Caco-2 (cell line): ENCODE data around the gene FILIP1. TPM values are rescaled to one million over a fixed set of nuclear protein-coding genes. Genes with fewer than 3 reads are reported as not detected.

ENCODE experiments used
- BruUV-seq: library from RNA; stranded (reverse); fragments of 400-500 nt; replicated peaks from 2 replicates; lab custom pipeline; 2021; lab: Mats Ljungman, UMichigan
- CTCF ChIA-PET: fragments of 300-600 bp; sonication (Branson Sonifier 250); formaldehyde crosslinking; loops from one replicate; lab custom pipeline; 2022; ENCODE audit warnings: antibody characterized with exemption; lab: Charles Lee
- POLR2A ChIA-PET: fragments of 300-600 bp; sonication (Branson Sonifier 250); formaldehyde crosslinking; loops from one replicate; lab custom pipeline; 2022; ENCODE audit warnings: antibody characterized with exemption; lab: Charles Lee
- DNase-seq, 2 experiments: peaks; one replicate each; pipeline versions ENCODE4 v3.0.0 to v3.0.0-alpha.2; 2020 to 2022
- H3K27me3 ChIP-seq: replicated peaks from 2 replicates; pipeline ENCODE4 v1.6.0; 2011; ENCODE audit warnings: low read length; ENCODE audit not compliant: control insufficient read depth, insufficient read depth
- H3K36me3 ChIP-seq: 2 replicates; pipeline ENCODE4 v1.5.1; 2011; ENCODE audit warnings: low read length; ENCODE audit not compliant: control insufficient read depth, insufficient read depth
- H3K4me1 ChIP-seq: fragments of 250-450 bp; sonication (Bioruptor Pico); 2 replicates; pipeline ENCODE4 v1.5.1; 2020; ENCODE audit warnings: mild to moderate bottlenecking
- H3K4me3 ChIP-seq: 2 replicates; pipeline ENCODE4 v1.5.1; 2011; ENCODE audit warnings: low read depth, mild to moderate bottlenecking, control low read depth, low read length
- H3K9me3 ChIP-seq: fragments of 250-450 bp; sonication (Bioruptor Pico); 2 replicates; pipeline ENCODE4 v1.5.1; 2020; ENCODE audit warnings: mild to moderate bottlenecking, moderate library complexity
- H3K27ac Mint-ChIP-seq: one replicate; pipeline ENCODE4 v1.8.0; 2022; ENCODE audit warnings: mixed read lengths; ENCODE audit not compliant: unreplicated experiment
- H3K27me3 Mint-ChIP-seq: one replicate; pipeline ENCODE4 v1.8.0; 2022; ENCODE audit warnings: mixed read lengths; ENCODE audit not compliant: insufficient read depth, unreplicated experiment
- H3K36me3 Mint-ChIP-seq: one replicate; pipeline ENCODE4 v1.8.0; 2022; ENCODE audit warnings: mild to moderate bottlenecking, mixed read lengths; ENCODE audit not compliant: insufficient read depth, unreplicated experiment
- H3K4me1 Mint-ChIP-seq: one replicate; pipeline ENCODE4 v1.8.0; 2022; ENCODE audit warnings: low read depth, mixed read lengths; ENCODE audit not compliant: unreplicated experiment
- H3K4me3 Mint-ChIP-seq: one replicate; pipeline ENCODE4 v1.8.0; 2022; ENCODE audit warnings: mild to moderate bottlenecking, moderate library complexity, mixed read lengths; ENCODE audit not compliant: unreplicated experiment
- H3K9me3 Mint-ChIP-seq: one replicate; pipeline ENCODE4 v1.8.0; 2022; ENCODE audit warnings: mixed read lengths; ENCODE audit not compliant: unreplicated experiment
- intact Hi-C: fragments of 100-400 bp; cut with micrococcal nuclease; formaldehyde crosslinking; loops from one replicate; pipeline ENCODE4 v1.10.0; 2022; ENCODE audit not compliant: unreplicated experiment
- total RNA-seq: library from RNA; stranded (reverse); gene quantifications from 2 replicates; pipeline ENCODE4 v1.2.3, GENCODE V29; 2022
- TF ChIP-seq, protein P1 (sequence below), 2 experiments: fragments of 200-600 bp in 1 of 2; IDR thresholded peaks; 1 replicate in 1 of 2; 2 replicates in 1 of 2; pipeline versions ENCODE4 v1.5.1 to v1.8.0; 2011 to 2022; ENCODE audit warnings: antibody characterized with exemption in 1 of 2, control low read depth in 1 of 2, inconsistent platforms in 1 of 2, low read depth in 1 of 2, low read length in 1 of 2, mild to moderate bottlenecking in 1 of 2, moderate library complexity in 1 of 2; ENCODE audit not compliant: insufficient read depth in 1 of 2, severe bottlenecking in 1 of 2, unreplicated experiment in 1 of 2

The FILIP1 gene
- total RNA-seq, 1 experiment from 2014 or later = 0.07 TPM

DNA sequence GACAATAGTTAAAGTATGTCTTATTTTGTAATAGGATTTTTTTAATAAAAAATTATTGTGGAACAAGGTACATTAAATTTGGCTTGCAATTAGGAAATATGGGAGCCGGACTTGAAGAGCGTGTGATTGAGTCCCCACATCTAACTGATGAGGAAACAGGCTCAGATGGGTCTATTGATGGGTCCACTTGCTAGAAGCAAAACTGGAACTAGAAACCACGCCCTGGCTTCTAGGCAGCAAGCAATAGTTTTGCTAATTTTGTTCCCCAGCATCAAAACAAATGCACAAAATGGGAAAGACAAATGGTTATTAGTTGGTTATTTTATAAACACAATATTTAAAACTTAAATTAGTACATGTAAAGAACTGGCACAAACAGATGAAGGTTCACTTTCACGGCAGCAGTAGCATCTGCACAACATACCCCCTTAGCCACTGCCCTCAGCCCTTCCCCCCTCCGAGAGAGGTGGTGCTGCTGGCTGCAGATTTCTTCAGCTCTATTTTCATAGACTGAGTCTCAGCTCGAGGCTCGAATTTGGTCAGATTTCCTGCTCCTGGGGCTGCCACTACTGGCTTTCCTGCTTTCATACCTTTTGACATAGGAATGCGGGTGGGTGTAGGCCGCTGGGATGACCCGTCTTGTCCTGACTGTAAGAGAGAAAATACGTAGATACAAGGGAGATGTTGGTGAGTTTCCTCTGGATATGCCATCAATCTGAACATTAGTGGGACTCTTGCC, 185.2 kb downstream of the FILIP1 start:
- peaks cover 3% of the 10 kb centered on the region for H3K27me3 Mint-ChIP-seq
- no peak overlapping the region for H3K4me3 Mint-ChIP-seq
- ChIA-PET POLR2A (no interaction called here), CTCF (no interaction called here)
- H3K4me3 ChIP-seq = no peak overlapping the region
- no peaks in the 10 kb centered on the region for H3K9me3 Mint-ChIP-seq
- intact Hi-C loops = no loop called here
- no peak for DNase-seq
- H3K9me3 ChIP-seq = no peaks in the 10 kb centered on the region
- TF ChIP-seq, protein P1, sequence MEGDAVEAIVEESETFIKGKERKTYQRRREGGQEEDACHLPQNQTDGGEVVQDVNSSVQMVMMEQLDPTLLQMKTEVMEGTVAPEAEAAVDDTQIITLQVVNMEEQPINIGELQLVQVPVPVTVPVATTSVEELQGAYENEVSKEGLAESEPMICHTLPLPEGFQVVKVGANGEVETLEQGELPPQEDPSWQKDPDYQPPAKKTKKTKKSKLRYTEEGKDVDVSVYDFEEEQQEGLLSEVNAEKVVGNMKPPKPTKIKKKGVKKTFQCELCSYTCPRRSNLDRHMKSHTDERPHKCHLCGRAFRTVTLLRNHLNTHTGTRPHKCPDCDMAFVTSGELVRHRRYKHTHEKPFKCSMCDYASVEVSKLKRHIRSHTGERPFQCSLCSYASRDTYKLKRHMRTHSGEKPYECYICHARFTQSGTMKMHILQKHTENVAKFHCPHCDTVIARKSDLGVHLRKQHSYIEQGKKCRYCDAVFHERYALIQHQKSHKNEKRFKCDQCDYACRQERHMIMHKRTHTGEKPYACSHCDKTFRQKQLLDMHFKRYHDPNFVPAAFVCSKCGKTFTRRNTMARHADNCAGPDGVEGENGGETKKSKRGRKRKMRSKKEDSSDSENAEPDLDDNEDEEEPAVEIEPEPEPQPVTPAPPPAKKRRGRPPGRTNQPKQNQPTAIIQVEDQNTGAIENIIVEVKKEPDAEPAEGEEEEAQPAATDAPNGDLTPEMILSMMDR (IDR thresholded peaks at IDR 0.05; ENCODE audit: insufficient read depth in 1 of 2, low read depth in 1 of 2, low read length in 1 of 2, severe bottlenecking in 1 of 2, unreplicated experiment in 1 of 2) = no peak
- no TSS peak for BruUV-seq
- H3K27ac Mint-ChIP-seq = no peak overlapping the region
- no peaks in the 10 kb centered on the region for H3K4me1 ChIP-seq
- no peaks in the 10 kb centered on the region for H3K36me3 Mint-ChIP-seq
- H3K27me3 ChIP-seq = no peaks in the 10 kb centered on the region
- no peaks in the 10 kb centered on the region for H3K4me1 Mint-ChIP-seq
- no peaks in the 10 kb centered on the region for H3K36me3 ChIP-seq

DNA sequence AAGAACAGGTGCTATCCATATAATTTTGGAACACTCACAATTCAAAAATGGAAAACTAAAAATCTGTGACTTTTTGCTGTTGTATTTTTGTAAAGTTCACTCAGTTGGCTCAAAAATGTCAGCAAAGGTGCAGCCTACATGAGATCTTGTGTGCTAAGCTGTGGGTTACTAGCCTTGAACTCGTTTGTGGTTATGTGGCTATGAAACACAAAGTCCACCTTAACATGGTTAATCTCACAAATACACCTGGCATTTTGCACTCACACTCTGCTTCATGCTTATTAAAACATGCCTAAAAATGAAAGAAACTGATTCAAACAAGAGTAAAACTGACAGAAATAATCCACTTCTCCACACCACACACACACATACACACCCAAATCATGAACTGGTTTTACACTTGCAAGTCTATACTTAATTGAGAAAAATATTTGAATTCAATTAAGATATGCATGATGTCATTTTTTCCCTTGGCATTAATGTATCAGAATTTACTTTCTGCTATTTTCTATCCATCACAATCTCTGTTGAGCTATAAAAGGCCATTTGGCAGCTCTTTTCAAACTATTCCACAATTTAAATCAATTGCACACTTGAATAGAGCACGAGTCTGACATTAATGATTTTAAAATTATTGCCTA, 186.1 kb downstream of the FILIP1 start:
- Histone ChIP-seq H3K4me1 (no peaks in the 10 kb centered on the region), H3K27me3 (no peaks in the 10 kb centered on the region), H3K4me3 (no peak overlapping the region), H3K9me3 (no peaks in the 10 kb centered on the region), H3K36me3 (no peaks in the 10 kb centered on the region)
- POLR2A ChIA-PET = no interaction called here
- Mint-ChIP-seq H3K4me1 (no peaks in the 10 kb centered on the region), H3K9me3 (no peaks in the 10 kb centered on the region), H3K4me3 (no peak overlapping the region), H3K27me3 (peaks cover 2% of the 10 kb centered on the region), H3K27ac (no peak overlapping the region), H3K36me3 (no peaks in the 10 kb centered on the region)
- DNase-seq = no peak
- CTCF ChIA-PET = no interaction called here
- TF ChIP-seq, protein P1 (IDR thresholded peaks at IDR 0.05; ENCODE audit: insufficient read depth in 1 of 2, low read depth in 1 of 2, low read length in 1 of 2, severe bottlenecking in 1 of 2, unreplicated experiment in 1 of 2) = no peak
- BruUV-seq = no TSS peak
- intact Hi-C loops = no loop called here

DNA sequence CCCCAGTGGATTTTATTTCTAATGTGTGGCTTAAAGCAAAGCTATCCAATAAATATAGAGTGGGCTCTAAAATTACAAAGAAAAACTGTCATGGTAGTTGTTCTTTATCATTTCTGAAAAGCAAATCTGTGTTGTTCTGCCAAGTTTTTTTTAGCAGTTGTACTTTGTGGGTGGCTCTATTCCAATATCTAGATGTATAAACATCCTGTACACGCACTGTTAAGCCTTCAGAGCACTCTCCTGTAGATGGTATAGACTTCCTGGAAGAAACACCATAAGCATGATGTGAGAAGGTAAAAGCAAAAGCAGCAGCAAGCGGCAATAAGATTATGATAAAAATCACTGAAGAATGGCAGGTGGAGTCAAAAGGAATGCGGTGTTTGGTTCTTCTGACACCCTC, 187.5 kb downstream of the FILIP1 start:
- POLR2A ChIA-PET = no interaction called here
- Mint-ChIP-seq H3K27me3 (no peaks in the 10 kb centered on the region), H3K27ac (no peak overlapping the region), H3K9me3 (no peaks in the 10 kb centered on the region), H3K4me1 (no peaks in the 10 kb centered on the region), H3K4me3 (no peak overlapping the region), H3K36me3 (no peaks in the 10 kb centered on the region)
- DNase-seq = no peak
- no peaks in the 10 kb centered on the region for H3K4me1 ChIP-seq
- no peaks in the 10 kb centered on the region for H3K9me3 ChIP-seq
- TF ChIP-seq, protein P1 (IDR thresholded peaks at IDR 0.05; ENCODE audit: insufficient read depth in 1 of 2, low read depth in 1 of 2, low read length in 1 of 2, severe bottlenecking in 1 of 2, unreplicated experiment in 1 of 2) = no peak
- CTCF ChIA-PET = no interaction called here
- H3K27me3 ChIP-seq = no peaks in the 10 kb centered on the region
- H3K4me3 ChIP-seq = no peak overlapping the region
- intact Hi-C loops = no loop called here
- no TSS peak for BruUV-seq
- H3K36me3 ChIP-seq = no peaks in the 10 kb centered on the region
